Islet precursor cell (in vitro differentiated cells): ENCODE measurements around the gene ATP6V1D.
"Not testable (repeated sequence)": the region's sequence is repeated elsewhere in the genome, so short reads cannot be mapped to it uniquely, and the experiment has no call there.

Experiments
- DNase-seq: peaks from one replicate; pipeline ENCODE4 v3.0.0-alpha.2; 2018

Gene ATP6V1D

GRCh38 chr14:67359775-67360469 lies at the start of gene ATP6V1D, which contains the start of gene EIF2S1:
TSS of gene ATP6V1D (minus strand) at chr14:67359804. CDS start at chr14:67359698, 106 bp downstream.
TSS of gene EIF2S1 (plus strand) at chr14:67360328. CDS start at chr14:67364768, 4,440 bp downstream.
- peak; percentile 99 for DNase-seq

DNA sequence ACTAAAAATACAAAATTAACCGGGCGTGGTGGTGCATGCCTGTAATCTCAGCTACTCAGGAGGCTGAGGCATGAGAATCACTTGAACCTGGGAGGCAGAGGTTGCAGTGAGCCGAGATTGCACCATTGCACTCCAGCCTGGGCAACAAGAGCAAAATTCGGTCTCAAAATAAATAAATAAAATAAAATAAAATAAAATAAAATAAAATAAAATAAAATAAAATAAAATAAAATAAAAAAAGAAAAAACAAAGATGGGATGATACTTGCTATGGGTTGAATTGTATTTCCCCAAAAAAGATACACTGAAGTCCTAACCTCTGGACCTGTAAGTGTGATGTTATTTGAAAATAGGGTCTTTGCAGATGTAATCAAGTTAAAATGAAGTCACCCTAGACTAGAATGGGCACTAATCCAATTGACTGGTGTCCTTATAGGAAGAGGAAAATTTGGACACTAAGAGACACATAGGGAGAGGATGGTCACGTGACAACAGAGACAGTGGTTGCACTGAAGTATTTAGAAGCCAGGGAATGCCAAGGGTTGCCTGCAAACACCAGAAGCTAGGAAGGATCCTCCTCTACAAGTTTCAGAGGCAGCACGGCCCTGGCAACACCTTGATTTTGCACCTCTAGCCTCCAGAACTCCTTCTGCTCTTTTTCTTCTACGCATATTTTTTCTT lies 48.7 kb upstream of the ATP6V1D start:
- not testable (repeated sequence) for DNase-seq

DNA sequence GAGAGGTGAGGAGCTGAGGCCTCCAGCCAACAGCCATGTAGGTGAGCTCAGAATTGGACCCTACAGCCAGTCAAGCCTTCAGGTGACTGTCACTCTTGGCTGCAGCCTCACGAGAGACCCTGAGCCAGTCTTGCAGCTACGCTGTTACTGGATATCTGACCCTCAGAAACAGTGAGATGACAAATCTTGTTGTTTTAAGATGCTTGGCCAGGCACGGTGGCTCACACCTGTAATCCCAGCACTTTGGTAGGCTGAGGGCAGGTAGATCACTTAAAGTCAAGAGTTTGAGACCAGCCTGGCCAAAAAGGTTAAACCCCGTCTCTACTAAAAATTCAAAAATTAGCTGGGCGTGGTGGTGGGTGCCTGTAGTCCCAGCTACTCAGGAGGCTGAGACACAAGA lies 46.2 kb upstream of the ATP6V1D start:
- DNase-seq, result no peak

GRCh38 chr14:67400434-67400833 lies 40.8 kb upstream of the ATP6V1D start:
- DNase-seq, result peak; percentile 50

GRCh38 chr14:67397536-67397935 lies 37.9 kb upstream of the ATP6V1D start:
- peak; percentile 35 for DNase-seq

- DNase-seq, result peak; percentile 56
Measured at GRCh38 chr14:67396381-67396970, 36.9 kb upstream of the ATP6V1D start.

DNA sequence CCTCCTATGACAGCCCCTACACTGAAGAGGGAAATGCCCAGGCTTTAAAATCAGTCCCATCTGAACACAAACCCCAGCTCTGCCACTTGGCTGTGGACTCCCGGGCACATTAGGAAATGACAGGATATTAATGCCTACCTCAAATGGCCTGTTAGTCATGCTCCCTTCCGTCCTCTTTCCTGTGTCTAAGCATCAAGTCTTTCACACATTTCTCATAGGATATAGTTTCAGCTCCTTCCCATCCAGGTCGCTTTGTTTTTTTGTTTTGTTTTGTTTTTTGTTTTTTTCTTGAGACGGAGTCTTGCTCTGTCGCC lies 36.2 kb upstream of the ATP6V1D start:
- no peak for DNase-seq

DNA sequence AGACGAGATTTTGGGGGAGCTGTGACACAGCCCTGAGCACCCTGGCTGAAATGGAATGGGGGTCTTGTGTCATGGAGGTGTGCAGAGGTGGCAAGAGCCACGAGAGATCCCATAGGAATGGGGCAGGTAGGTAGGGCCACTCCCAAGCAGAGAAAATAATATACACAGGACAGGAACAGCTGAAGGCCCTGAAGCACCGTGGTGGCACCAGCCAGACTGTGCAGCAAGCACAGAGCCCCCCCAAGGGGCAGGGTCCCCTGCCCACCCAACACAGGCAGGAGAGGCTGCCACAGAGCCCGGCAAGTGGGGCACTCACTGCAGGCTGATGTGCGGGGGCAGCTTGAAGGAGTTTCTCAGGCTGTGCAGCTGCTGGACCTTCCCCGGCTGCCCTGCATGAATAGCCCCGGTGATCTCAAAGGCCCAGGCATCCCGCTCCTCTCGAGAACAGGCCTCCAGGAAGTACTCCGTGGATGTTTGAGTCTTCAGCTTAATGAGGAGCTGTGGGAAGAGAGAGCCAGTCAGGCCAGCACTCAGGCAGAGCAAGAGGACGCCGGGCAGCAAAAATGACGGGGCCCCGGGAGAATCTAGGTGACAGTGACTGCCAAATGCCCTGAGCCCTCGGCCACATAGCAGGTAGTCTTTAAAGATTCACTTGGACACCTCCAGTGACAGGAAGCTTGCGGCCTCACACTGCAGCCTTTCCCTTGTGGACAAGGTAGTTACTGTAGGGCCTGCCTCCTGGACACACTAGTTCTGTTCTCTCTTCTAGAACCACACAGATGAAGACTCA lies 35.7 kb upstream of the ATP6V1D start:
- peak; percentile 82 for DNase-seq

- DNase-seq, result no peak
Measured at GRCh38 chr14:67393689-67394088, 34.1 kb upstream of the ATP6V1D start.

DNA sequence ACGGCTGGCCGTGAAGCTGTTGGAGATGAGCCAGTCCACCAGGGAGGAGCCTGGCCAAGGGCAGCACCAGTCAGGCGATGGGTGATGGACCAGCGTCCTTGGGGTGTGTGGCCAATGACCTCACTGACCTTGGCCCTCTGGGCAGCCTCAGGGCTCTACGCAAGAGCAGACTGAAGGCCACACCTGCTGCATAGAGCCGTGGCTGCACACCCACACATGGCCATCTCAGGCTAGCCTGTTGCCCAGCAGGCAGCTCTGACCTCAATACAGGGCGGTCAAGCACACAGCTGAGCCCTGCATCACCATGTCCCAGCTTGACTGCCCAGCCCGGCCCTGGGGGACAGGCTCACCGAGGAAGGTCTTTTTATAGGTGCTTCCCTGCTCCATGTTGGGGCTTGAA lies 33.2 kb upstream of the ATP6V1D start:
- DNase-seq, result no peak

GRCh38 chr14:67392123-67392522 lies 32.5 kb upstream of the ATP6V1D start:
- peak; percentile 79 for DNase-seq

DNA sequence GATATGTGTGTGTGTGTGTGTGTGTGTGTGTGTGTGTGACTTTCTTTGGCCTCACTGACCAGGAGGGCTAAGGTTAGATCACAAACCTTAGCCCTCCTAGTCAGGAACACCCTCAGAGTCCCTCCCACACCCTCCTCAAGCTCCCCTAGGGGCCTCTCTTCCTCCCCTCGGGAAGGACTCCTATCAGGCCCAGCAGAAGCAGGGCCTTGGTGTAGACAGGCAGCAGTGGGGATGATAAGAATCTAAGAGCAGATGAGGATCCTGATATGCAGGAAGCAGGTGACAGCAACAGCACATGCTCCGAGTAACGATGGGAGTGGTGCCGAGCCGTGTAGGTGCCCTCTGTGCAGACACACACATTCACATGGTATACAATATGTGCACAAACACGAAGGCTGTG lies 31.7 kb upstream of the ATP6V1D start:
- no peak for DNase-seq

DNA sequence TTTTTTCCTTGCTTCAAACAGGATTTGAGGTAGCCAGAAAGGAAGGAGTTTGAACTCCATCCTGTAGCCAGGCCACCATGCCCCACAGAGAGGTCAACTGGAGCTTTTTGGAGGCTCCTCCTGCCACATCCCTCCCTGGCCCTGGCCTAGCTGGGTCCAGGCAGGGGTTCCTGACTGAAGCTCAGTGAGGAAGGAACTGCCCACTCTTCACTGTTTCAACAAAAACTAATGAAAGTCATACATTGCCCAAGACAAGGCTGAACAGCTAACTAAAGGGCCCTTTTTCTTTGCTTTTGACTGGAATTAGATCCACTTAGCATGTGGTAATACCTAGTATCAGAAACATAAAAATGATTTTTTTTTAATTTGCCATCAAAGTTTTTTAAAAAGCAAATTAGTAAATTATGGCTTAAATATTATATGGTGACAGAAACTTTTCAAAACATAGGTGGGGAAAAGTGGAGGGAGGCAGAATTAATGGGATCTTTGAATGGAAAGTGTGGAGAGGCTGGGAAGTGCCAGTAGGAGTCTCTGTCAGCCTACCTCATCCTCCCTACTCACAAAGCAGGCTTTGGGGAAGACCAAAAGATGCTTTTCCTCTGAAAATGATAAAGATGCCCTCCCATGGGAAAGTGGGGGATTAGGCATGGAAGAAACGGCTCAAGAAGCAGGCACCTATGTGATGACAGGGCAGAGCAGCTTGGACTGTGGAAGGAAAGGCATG lies 30.4 kb upstream of the ATP6V1D start:
- DNase-seq, result no peak

- no peak for DNase-seq
Measured at GRCh38 chr14:67389275-67389674, 29.7 kb upstream of the ATP6V1D start.

- DNase-seq, result no peak
Measured at GRCh38 chr14:67387195-67387594, 27.6 kb upstream of the ATP6V1D start.

GRCh38 chr14:67385618-67386017 lies 26.0 kb upstream of the ATP6V1D start:
- no peak for DNase-seq

- DNase-seq, result no peak
Measured at GRCh38 chr14:67385120-67385519, 25.5 kb upstream of the ATP6V1D start.

GRCh38 chr14:67377916-67378315 lies 18.3 kb upstream of the ATP6V1D start:
- DNase-seq, result no peak

GRCh38 chr14:67373347-67373746 lies 13.7 kb upstream of the ATP6V1D start:
- DNase-seq, result no peak

GRCh38 chr14:67372833-67373232 lies 13.2 kb upstream of the ATP6V1D start:
- no peak for DNase-seq

DNA sequence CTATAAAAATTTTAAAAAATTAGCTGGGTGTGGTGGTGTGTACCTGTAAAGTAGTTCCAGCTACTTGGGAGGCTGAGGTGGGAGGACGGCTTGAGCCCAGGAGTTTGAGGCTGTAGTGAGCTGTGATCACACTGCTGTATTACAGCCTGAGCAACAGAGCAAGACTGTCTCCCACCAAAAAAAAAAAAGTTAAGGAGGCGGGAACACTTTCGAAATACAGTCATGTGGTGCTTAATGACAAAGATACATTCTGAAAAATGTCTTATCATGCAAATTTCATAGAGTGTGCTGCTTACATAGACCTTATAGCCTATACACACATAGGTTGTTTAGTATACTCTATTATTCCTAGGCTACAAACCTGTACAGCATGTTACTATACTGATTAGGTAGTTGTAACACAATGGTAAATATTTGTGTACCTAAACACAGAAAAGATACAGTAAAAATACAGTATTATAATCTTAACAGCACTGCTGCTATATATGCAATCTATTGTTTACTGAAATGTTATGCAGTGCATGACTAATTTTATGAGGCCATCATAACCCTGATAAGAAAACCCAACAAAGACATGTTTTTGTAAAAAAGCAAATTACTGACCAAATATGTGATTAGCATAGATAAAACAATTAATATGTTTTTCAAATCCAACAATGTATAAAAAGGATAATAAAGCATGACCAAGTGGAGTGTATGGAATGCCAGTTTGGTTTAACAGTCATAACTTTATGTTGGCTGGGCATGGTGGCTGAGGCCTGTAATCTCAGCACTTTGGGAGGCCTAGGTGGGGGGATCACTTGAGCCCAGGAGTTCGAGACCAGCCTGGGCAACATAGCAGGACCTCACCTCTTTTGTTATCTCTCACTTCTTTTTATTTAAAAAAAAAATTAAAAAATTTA lies 11.9 kb upstream of the ATP6V1D start:
- DNase-seq, result no peak

- DNase-seq, result no peak
Measured at GRCh38 chr14:67370830-67371229, 11.2 kb upstream of the ATP6V1D start.
